ENCODE data around the gene STRN4.
"Not testable (repeated sequence)": the region's sequence is repeated elsewhere in the genome, so short reads cannot be mapped to it uniquely, and the experiment has no call there.

Gene STRN4

GRCh38 chr19:46712768-46713338 lies 33.4 kb downstream of the STRN4 start:
- DNase-seq (ENCODE audit: low read depth): not testable (repeated sequence)

GRCh38 chr19:46710687-46711086 lies 35.6 kb downstream of the STRN4 start:
- no peak for DNase-seq (ENCODE audit: low read depth)

- DNase-seq (ENCODE audit: low read depth): peak; percentile 84
These were observed 41.7 kb downstream of the STRN4 start for GRCh38 chr19:46704379-46705076.

GRCh38 chr19:46700704-46701103 lies 45.5 kb downstream of the STRN4 start:
- DNase-seq (ENCODE audit: low read depth): no peak

- no peak for DNase-seq (ENCODE audit: low read depth)
These were observed 47.6 kb downstream of the STRN4 start for GRCh38 chr19:46698395-46699321.

- no peak for DNase-seq (ENCODE audit: low read depth)
These were observed 48.9 kb downstream of the STRN4 start for GRCh38 chr19:46697204-46697960.

GRCh38 chr19:46696866-46697203 lies 49.4 kb downstream of the STRN4 start:
- DNase-seq (ENCODE audit: low read depth): no peak

- no peak for DNase-seq (ENCODE audit: low read depth)
These were observed 50.2 kb downstream of the STRN4 start for GRCh38 chr19:46696052-46696451.

- no peak for DNase-seq (ENCODE audit: low read depth)
These were observed 52.5 kb downstream of the STRN4 start for GRCh38 chr19:46693760-46694159.

- DNase-seq (ENCODE audit: low read depth): no peak
These were observed 53.1 kb downstream of the STRN4 start for GRCh38 chr19:46692918-46693722.

- DNase-seq (ENCODE audit: low read depth): no peak
These were observed 54.3 kb downstream of the STRN4 start for GRCh38 chr19:46691948-46692347.

GRCh38 chr19:46691104-46691503 lies 55.1 kb downstream of the STRN4 start:
- DNase-seq (ENCODE audit: low read depth): no peak

GRCh38 chr19:46689358-46689757 lies 56.9 kb downstream of the STRN4 start:
- DNase-seq (ENCODE audit: low read depth): no peak

GRCh38 chr19:46687438-46688145 lies 58.7 kb downstream of the STRN4 start:
- DNase-seq (ENCODE audit: low read depth): no peak

GRCh38 chr19:46685189-46685588 lies 61.1 kb downstream of the STRN4 start:
- DNase-seq (ENCODE audit: low read depth): no peak

GRCh38 chr19:46678110-46678732 lies 68.0 kb downstream of the STRN4 start:
- DNase-seq (ENCODE audit: low read depth): peak; percentile 20

GRCh38 chr19:46674416-46675178 lies 71.7 kb downstream of the STRN4 start:
- no peak for DNase-seq (ENCODE audit: low read depth)

GRCh38 chr19:46670813-46671212 lies 75.4 kb downstream of the STRN4 start:
- no peak for DNase-seq (ENCODE audit: low read depth)

Data from stimulated activated CD8-positive, alpha-beta memory T cell treated with anti-CD3 and anti-CD28 coated beads, Interleukin-12 subunit alpha, Interleukin-12 subunit beta, amount 100 ng/mL, for 1 hour (primary cell).